HEK293 (cell line): Measurements from ENCODE around the gene PROX1.

Source experiments
- CTCF ChIA-PET: fragments of 350-600 bp; formaldehyde crosslinking; extraction: SDS; loops from one replicate; lab custom pipeline; 2021; ENCODE audit warnings: antibody characterized with exemption; lab: Yijun Ruan, JAX
- POLR2A ChIA-PET: fragments of 300-600 bp; formaldehyde crosslinking; extraction: SDS; loops from one replicate; lab custom pipeline; 2020; ENCODE audit warnings: antibody characterized with exemption, inconsistent platforms; lab: Yijun Ruan, JAX
- H3K27ac ChIP-seq: fragments of 200-500 bp; sonication (Bioruptor generic); 2 replicates; pipeline ENCODE4 v1.5.1; 2014; ENCODE audit warnings: low read depth, low read length, control low read depth, inconsistent platforms; ENCODE audit errors: extremely low read depth
- H3K36me3 ChIP-seq, 2 experiments: fragments of 200-500 bp in 1 of 2; sonication (Bioruptor generic) in 1 of 2; 1 replicate in 1 of 2; 2 replicates in 1 of 2; pipeline ENCODE4 v1.5.1; 2014 to 2017; ENCODE audit warnings: inconsistent platforms in 2 of 2, low read length in 2 of 2; ENCODE audit not compliant: control insufficient read depth in 2 of 2, insufficient read depth in 1 of 2
- H3K4me1 ChIP-seq: fragments of 200-500 bp; sonication (Bioruptor generic); 2 replicates; pipeline ENCODE4 v1.5.1; 2014; ENCODE audit warnings: mild to moderate bottlenecking, low read length, inconsistent platforms; ENCODE audit not compliant: control insufficient read depth, insufficient read depth
- H3K4me3 ChIP-seq: 2 replicates; pipeline ENCODE4 v1.5.1; 2011; ENCODE audit warnings: low read depth, mild to moderate bottlenecking, control low read depth, low read length, moderate library complexity
- H3K9me3 ChIP-seq: fragments of 200-500 bp; sonication (Bioruptor generic); 2 replicates; pipeline ENCODE4 v1.5.1; 2014; ENCODE audit warnings: low read depth, low read length, inconsistent platforms; ENCODE audit not compliant: control insufficient read depth, insufficient read depth
- ELK4 ChIP-seq: IDR thresholded peaks from 2 replicates; pipeline ENCODE4 v1.6.1; 2011; ENCODE audit warnings: mild to moderate bottlenecking, low read depth, low read length, borderline replicate concordance
- GLI2 ChIP-seq: fragments of 450-650 bp; formaldehyde crosslinking; IDR thresholded peaks from 2 replicates; pipeline ENCODE4; 2017; ENCODE audit warnings: missing biosample characterization, missing genetic modification characterization, low read depth, borderline replicate concordance
- TCF7L2 ChIP-seq: IDR thresholded peaks from 2 replicates; pipeline ENCODE4 v1.6.1; 2011; ENCODE audit warnings: low read depth, mild to moderate bottlenecking, inconsistent platforms, low read length, moderate library complexity, borderline replicate concordance
- ZBTB20 ChIP-seq: fragments of 450-650 bp; formaldehyde crosslinking; IDR thresholded peaks from 2 replicates; pipeline ENCODE4 v1.5.1; 2016; ENCODE audit warnings: missing biosample characterization, missing genetic modification characterization
- ZNF114 ChIP-seq: fragments of 450-650 bp; formaldehyde crosslinking; IDR thresholded peaks from 2 replicates; pipeline ENCODE4 v1.5.0; 2017; ENCODE audit warnings: missing biosample characterization, missing genetic modification characterization
- ZNF157 ChIP-seq: fragments of 450-650 bp; formaldehyde crosslinking; IDR thresholded peaks from 2 replicates; pipeline ENCODE4 v1.5.1; 2016; ENCODE audit warnings: missing biosample characterization, missing genetic modification characterization
- ZNF18 ChIP-seq: fragments of 450-650 bp; formaldehyde crosslinking; IDR thresholded peaks from 2 replicates; pipeline ENCODE4 v1.5.1; 2016; ENCODE audit warnings: missing biosample characterization, missing genetic modification characterization
- ZNF211 ChIP-seq: fragments of 450-650 bp; formaldehyde crosslinking; IDR thresholded peaks from 2 replicates; pipeline ENCODE4 v1.5.1; 2016; ENCODE audit warnings: low read depth, missing biosample characterization, missing genetic modification characterization
- ZNF544 ChIP-seq: fragments of 450-650 bp; formaldehyde crosslinking; IDR thresholded peaks from 2 replicates; pipeline ENCODE4 v1.5.0; 2017; ENCODE audit warnings: missing biosample characterization, missing genetic modification characterization
- ZNF548 ChIP-seq: fragments of 450-650 bp; formaldehyde crosslinking; IDR thresholded peaks from 2 replicates; pipeline ENCODE4 v1.5.1; 2016; ENCODE audit warnings: missing biosample characterization, missing genetic modification characterization
- ZNF660 ChIP-seq: fragments of 450-650 bp; IDR thresholded peaks from 2 replicates; pipeline ENCODE4 v1.5.1; 2018; ENCODE audit warnings: missing biosample characterization, mild to moderate bottlenecking, missing genetic modification characterization
- ZSCAN4 ChIP-seq: fragments of 450-650 bp; formaldehyde crosslinking; IDR thresholded peaks from 2 replicates; pipeline ENCODE4 v1.5.1; 2017; ENCODE audit warnings: missing biosample characterization, missing genetic modification characterization
- TF ChIP-seq, protein P1 (sequence below): fragments of 450-650 bp; formaldehyde crosslinking; IDR thresholded peaks from 2 replicates; pipeline ENCODE4 v1.5.0; 2017; ENCODE audit warnings: missing biosample characterization, missing genetic modification characterization, borderline replicate concordance
- TF ChIP-seq, protein P2 (sequence below): sonication (generic); formaldehyde crosslinking; IDR thresholded peaks from 2 replicates; pipeline ENCODE4 v1.8.1; 2022; ENCODE audit warnings: mild to moderate bottlenecking, moderate library complexity, missing genetic modification reagents

PROX1 gene

GRCh38 chr1:214058076-214058475, 70.3 kb downstream of the PROX1 start:
- no peaks in the 10 kb centered on the region for H3K4me1 ChIP-seq
- H3K4me3 ChIP-seq = no peak overlapping the region
- CTCF ChIA-PET = no interaction called here
- POLR2A ChIA-PET = interaction anchor here (0.6 kb wide), 1 partner anchor 255 kb away, joined by 3 read pairs; no protein-coding TSS in a partner anchor
- no peaks in the 10 kb centered on the region for H3K36me3 ChIP-seq
- no peak overlapping the region for H3K27ac ChIP-seq
- no peaks in the 10 kb centered on the region for H3K9me3 ChIP-seq
- TF ChIP-seq ZNF18 = no peak
- TF ChIP-seq ZNF114 (tag by site-specific recombination) = no peak
- no peak for TF ChIP-seq GLI2 (tag by site-specific recombination)

- Histone ChIP-seq H3K27ac (no peak overlapping the region), H3K4me1 (no peaks in the 10 kb centered on the region), H3K9me3 (no peaks in the 10 kb centered on the region), H3K4me3 (no peak overlapping the region), H3K36me3 (no peaks in the 10 kb centered on the region)
- ChIA-PET CTCF (interaction anchor here (0.6 to 1.0 kb wide), 3 partner anchors 11 to 340 kb away, joined by 3 to 5 read pairs (median 3); no protein-coding TSS in a partner anchor), POLR2A (no interaction called here)
- TF ChIP-seq ZNF548 (tag by site-specific recombination) = no peak
- no peak for TF ChIP-seq ZNF211
- no peak for TF ChIP-seq ZNF18
- TF ChIP-seq TCF7L2 = no peak
- TF ChIP-seq ZSCAN4 (tag by site-specific recombination) = no peak
- no peak for TF ChIP-seq ELK4
- TF ChIP-seq, protein P1, sequence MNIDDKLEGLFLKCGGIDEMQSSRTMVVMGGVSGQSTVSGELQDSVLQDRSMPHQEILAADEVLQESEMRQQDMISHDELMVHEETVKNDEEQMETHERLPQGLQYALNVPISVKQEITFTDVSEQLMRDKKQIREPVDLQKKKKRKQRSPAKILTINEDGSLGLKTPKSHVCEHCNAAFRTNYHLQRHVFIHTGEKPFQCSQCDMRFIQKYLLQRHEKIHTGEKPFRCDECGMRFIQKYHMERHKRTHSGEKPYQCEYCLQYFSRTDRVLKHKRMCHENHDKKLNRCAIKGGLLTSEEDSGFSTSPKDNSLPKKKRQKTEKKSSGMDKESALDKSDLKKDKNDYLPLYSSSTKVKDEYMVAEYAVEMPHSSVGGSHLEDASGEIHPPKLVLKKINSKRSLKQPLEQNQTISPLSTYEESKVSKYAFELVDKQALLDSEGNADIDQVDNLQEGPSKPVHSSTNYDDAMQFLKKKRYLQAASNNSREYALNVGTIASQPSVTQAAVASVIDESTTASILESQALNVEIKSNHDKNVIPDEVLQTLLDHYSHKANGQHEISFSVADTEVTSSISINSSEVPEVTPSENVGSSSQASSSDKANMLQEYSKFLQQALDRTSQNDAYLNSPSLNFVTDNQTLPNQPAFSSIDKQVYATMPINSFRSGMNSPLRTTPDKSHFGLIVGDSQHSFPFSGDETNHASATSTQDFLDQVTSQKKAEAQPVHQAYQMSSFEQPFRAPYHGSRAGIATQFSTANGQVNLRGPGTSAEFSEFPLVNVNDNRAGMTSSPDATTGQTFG (tag by site-specific recombination) = no peak
- TF ChIP-seq ZNF544 (tag by site-specific recombination) = no peak
- TF ChIP-seq ZBTB20 = no peak
Measured at GRCh38 chr1:214066190-214066589, 78.4 kb downstream of the PROX1 start.

DNA sequence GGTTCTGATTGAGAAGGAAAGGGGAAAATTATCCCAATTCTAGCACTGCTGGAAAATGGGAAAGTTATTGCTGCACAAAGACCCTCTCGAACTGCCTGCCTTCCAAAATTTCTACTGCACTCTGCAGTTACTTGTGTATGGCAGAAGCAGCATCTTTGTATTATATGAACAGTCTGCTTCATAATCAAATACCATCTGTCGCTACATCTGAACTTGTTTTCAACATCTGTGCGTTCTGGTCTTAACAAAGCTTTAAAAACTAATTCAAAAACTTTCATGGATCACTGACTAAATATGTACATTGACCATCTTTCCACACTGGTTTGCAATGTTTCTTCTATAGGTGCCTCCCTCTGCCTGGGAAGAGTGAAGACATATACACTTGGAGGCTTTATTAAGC, 79.2 kb downstream of the PROX1 start:
- Histone ChIP-seq H3K9me3 (no peaks in the 10 kb centered on the region), H3K36me3 (no peaks in the 10 kb centered on the region), H3K27ac (no peak overlapping the region), H3K4me1 (no peaks in the 10 kb centered on the region), H3K4me3 (no peak overlapping the region)
- CTCF ChIA-PET = interaction anchor here (0.7 kb wide), 1 partner anchor 23 kb away, joined by 3 read pairs; no protein-coding TSS in a partner anchor
- TF ChIP-seq ZNF157 (tag by site-specific recombination) (no peak), ZNF660 (tag by site-specific recombination) (no peak)
- TF ChIP-seq, protein P2, sequence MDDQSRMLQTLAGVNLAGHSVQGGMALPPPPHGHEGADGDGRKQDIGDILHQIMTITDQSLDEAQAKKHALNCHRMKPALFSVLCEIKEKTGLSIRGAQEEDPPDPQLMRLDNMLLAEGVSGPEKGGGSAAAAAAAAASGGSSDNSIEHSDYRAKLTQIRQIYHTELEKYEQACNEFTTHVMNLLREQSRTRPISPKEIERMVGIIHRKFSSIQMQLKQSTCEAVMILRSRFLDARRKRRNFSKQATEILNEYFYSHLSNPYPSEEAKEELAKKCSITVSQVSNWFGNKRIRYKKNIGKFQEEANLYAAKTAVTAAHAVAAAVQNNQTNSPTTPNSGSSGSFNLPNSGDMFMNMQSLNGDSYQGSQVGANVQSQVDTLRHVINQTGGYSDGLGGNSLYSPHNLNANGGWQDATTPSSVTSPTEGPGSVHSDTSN = no peak
- POLR2A ChIA-PET = no interaction called here
